ENCODE results near the gene COX11.

The COX11 gene

GRCh38 chr17:54956791-54957190 lies 11.7 kb downstream of the COX11 start:
- no peak for DNase-seq

GRCh38 chr17:54951286-54951685 lies 17.2 kb downstream of the COX11 start:
- DNase-seq: no peak

DNA sequence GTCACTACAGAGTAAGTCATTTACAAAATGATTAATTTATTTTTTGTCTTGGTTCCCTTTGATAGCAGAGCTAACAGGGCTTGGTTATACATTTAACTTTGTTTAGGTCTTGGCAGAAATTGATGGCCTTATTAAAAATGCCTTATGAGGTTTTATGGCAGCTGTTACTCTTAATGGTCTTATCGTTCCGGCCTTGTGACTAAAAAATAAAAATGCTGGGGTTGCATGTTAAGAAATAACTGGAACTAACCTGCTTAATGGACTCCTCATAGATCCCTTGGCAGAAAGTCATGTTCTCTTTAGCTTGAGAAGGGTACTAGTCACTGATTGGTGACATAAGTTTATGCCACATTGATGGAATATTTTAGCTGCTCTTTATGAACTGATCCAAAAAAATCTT lies 18.3 kb downstream of the COX11 start:
- no peak for DNase-seq

- no peak for DNase-seq
Observed at GRCh38 chr17:54948380-54948779, 20.1 kb downstream of the COX11 start.

GRCh38 chr17:54947396-54947795 lies 21.1 kb downstream of the COX11 start:
- no peak for DNase-seq

- no peak for DNase-seq
Observed at GRCh38 chr17:54945671-54946070, 22.8 kb downstream of the COX11 start.

GRCh38 chr17:54945231-54945630 lies 23.2 kb downstream of the COX11 start:
- DNase-seq: no peak

DNA sequence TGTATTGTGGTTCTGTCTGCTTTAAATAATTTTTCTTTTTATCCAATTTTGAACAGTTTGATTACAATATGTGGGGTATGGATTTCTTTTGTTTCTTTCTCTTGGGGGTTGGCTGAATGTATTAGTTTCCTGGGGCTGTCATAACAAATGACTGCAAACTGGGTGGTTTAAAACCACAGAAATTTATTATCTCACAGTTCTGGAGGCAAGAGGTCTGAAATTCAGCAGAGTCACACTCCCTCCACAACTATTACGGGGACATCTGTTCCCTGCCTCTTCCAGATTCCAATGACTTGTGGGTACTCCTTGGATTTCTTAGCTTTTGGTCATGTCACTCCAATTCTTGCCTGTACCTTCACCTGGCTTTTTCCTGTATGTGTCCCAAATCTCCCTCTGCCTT lies 23.7 kb downstream of the COX11 start:
- no peak for DNase-seq

DNA sequence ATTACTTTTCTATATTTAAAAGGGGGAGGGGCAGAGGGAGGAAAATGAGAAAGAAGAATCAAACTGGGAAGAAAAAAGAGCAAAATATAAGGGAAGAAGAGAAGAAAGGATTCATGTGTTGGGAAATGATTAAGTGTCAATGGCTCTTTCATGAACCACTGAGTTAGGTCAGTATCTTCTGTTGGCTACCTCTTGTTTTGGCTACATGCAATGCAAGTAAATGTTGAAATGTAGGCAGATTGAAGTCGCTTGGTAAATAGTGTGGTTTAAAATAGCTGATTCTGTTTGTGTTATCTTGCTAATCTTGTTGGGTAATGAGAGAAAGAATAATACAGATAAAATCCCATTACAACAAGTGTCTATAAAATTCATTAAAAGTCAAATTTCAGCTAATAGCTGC lies 27.2 kb downstream of the COX11 start:
- no peak for DNase-seq

DNA sequence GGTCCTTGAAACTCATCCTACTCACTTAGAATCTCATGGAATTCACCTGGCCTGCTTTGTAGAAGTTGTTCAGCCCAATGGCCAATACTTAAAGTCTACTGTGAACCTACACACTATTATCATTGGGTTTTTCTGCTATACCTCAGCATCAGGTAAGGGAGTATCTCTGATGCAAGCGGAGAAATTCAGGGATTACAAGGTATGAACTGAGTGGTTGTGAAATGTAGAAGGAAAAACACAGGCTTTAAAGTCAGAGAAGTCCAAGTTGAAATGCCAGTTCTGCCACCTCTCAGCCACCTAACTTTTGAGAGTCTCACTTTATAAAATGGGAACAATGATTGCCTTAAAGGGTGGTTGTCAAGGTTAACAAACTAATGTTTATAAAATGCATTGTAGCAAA lies 31.0 kb downstream of the COX11 start:
- DNase-seq: no peak

- DNase-seq: no peak
Observed at GRCh38 chr17:54937018-54937417, 31.4 kb downstream of the COX11 start.

DNA sequence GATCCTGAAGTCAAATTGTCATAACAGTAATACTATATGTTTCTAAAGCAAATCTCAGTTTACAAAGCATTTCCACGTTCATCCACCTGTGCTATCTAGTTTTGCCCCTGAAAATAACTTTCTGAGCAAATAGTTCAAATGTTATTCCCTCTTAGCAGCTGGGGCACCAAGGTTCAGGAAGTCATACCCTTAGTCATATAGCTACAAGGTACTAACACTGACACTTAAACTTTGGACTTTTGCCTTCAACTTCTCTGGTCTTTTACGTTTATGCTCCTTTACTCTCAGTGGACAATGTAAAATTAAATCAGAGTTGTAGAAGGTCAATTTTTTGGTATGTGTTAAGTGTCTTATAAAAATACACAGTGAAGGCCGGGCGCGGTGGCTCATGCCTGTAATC lies 33.0 kb downstream of the COX11 start:
- no peak for DNase-seq

GRCh38 chr17:54933921-54934320 lies 34.5 kb downstream of the COX11 start:
- no peak for DNase-seq

- DNase-seq: no peak
Observed at GRCh38 chr17:54932711-54933110, 35.7 kb downstream of the COX11 start.

DNA sequence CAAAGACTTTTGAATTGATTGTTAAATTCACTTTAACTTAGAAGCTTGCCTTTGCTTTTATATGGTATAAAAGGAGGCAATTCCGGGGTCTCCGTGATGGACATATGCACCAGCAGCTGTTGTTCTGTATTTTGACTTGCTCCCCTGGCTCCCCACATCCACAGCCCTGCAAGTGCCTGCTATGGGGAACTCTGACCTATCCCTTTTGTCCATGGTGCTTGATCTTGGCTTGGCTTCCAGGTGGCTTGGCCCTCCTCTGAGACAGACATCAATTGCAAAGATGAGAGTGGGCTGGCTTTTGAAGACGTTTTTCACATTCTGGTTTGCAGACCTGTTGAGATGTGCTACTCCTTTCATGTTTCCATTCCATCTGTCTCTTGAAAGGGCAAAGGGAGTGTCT lies 40.9 kb downstream of the COX11 start:
- no peak for DNase-seq

DNA sequence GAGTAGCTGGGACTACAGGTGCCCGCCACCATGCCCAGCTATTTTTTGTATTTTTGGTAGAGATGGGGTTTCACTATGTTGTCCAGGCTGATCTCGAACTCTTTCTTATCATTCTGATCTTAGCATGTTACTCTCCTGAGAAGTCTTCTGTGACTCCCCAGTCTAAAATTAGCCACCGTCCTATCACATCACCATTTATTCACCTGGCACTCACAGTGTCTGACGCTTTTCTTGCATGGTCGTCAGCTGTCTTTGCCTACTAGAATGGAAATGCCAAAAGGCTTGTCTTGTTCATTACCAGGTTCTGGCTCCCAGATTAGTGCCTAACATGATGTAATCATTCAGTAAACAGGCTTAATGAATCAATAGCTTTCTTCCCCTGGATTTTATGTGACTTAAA lies 44.0 kb downstream of the COX11 start:
- DNase-seq: no peak

- DNase-seq: no peak
Observed at GRCh38 chr17:54920819-54921218, 47.6 kb downstream of the COX11 start.

- DNase-seq: no peak
Observed at GRCh38 chr17:54919425-54919824, 49.0 kb downstream of the COX11 start.

DNA sequence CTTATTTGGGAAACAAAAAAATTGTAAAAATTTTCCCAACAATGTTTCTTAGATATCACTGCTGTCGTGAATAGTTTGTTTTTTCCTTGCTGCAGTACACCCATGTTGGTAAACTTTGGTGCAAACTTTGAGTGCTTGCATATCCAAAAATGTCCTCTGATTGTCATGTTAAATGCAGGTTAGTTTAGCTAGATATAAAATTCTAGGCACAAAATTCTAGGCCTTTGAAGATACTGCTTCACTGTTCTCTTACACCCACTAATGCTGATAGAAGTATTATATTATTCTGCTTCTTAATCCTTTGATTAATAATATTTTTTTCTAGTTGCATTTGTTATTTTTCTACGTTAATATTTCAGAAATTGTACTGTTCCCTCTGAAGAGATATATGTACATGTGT lies 51.7 kb downstream of the COX11 start:
- DNase-seq: no peak
